Ishikawa (cell line): ENCODE results near the gene STK32C.

Experiments
- CREB1 ChIP-seq: IDR thresholded peaks from 2 replicates; pipeline ENCODE4 v1.6.1; 2012; ENCODE audit warnings: low read depth
- EP300 ChIP-seq: IDR thresholded peaks from 2 replicates; pipeline ENCODE4 v1.6.1; 2012; ENCODE audit warnings: borderline replicate concordance
- FOXM1 ChIP-seq: IDR thresholded peaks from 2 replicates; pipeline ENCODE4 v1.6.1; 2012; ENCODE audit warnings: low read depth, borderline replicate concordance
- RAD21 ChIP-seq: IDR thresholded peaks from 2 replicates; pipeline ENCODE4 v1.6.1; 2012; ENCODE audit warnings: low read depth
- TAF1 ChIP-seq: IDR thresholded peaks from 2 replicates; pipeline ENCODE4 v1.6.1; 2012; ENCODE audit warnings: low read depth, mild to moderate bottlenecking
- TCF12 ChIP-seq: IDR thresholded peaks from 2 replicates; pipeline ENCODE4 v1.6.1; 2012; ENCODE audit warnings: low read depth
- TEAD4 ChIP-seq: IDR thresholded peaks from 2 replicates; pipeline ENCODE4 v1.6.1; 2012
- YY1 ChIP-seq: IDR thresholded peaks from 2 replicates; pipeline ENCODE4 v1.6.1; 2012; ENCODE audit warnings: low read depth
- TF ChIP-seq, protein P1 (sequence below): IDR thresholded peaks from 2 replicates; pipeline ENCODE4 v1.6.1; 2012; ENCODE audit warnings: low read depth, mild to moderate bottlenecking
- TF ChIP-seq, protein P2 (sequence below): IDR thresholded peaks from 2 replicates; pipeline ENCODE4 v1.6.1; 2012
- TF ChIP-seq, protein P3 (sequence below): IDR thresholded peaks from 2 replicates; pipeline ENCODE4 v1.6.1; 2012

DNA sequence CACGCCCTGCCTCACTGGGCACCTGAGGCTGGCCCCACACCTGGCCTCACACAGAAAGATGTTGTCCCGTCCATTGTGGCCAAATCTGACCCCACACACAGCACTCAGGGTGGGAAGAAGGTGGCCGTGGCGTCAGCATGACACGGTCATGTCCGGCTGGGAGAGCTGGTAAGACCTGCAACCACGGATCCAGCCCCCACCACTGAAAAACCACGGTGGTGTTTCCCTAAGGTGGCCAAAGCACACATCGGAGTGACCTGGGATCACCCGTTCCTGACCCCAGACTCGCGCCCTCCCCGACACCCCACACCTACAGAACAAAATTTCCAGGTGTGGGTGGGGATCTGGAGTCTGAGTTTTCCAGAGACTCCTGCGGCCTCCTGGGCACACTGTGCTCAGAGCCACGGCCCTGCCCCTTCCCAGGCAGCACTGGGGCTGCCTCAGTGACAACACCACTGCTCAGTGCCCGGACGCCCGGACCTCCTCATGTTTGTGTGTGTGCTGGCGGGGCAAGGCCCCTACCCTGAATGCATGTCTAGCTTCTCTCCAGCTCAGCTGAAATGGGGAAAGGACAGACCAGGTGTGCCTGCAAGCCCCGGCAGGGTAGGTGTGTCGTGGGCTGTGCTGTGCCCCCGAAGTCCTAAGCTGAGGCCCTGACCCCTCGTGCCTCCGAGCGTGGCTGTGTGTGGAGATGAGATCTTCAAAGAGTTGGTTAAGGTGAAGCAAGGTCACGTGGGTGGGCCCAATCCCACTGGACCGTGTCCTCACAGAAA is 36.1 kb downstream of the STK32C start:
- TF ChIP-seq TAF1 (no peak), TCF12 (no peak), RAD21 (no peak), TEAD4 (no peak), CREB1 (no peak), EP300 (no peak), YY1 (no peak), FOXM1 (no peak)
- TF ChIP-seq, protein P1, sequence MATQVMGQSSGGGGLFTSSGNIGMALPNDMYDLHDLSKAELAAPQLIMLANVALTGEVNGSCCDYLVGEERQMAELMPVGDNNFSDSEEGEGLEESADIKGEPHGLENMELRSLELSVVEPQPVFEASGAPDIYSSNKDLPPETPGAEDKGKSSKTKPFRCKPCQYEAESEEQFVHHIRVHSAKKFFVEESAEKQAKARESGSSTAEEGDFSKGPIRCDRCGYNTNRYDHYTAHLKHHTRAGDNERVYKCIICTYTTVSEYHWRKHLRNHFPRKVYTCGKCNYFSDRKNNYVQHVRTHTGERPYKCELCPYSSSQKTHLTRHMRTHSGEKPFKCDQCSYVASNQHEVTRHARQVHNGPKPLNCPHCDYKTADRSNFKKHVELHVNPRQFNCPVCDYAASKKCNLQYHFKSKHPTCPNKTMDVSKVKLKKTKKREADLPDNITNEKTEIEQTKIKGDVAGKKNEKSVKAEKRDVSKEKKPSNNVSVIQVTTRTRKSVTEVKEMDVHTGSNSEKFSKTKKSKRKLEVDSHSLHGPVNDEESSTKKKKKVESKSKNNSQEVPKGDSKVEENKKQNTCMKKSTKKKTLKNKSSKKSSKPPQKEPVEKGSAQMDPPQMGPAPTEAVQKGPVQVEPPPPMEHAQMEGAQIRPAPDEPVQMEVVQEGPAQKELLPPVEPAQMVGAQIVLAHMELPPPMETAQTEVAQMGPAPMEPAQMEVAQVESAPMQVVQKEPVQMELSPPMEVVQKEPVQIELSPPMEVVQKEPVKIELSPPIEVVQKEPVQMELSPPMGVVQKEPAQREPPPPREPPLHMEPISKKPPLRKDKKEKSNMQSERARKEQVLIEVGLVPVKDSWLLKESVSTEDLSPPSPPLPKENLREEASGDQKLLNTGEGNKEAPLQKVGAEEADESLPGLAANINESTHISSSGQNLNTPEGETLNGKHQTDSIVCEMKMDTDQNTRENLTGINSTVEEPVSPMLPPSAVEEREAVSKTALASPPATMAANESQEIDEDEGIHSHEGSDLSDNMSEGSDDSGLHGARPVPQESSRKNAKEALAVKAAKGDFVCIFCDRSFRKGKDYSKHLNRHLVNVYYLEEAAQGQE: no peak
- TF ChIP-seq, protein P2, sequence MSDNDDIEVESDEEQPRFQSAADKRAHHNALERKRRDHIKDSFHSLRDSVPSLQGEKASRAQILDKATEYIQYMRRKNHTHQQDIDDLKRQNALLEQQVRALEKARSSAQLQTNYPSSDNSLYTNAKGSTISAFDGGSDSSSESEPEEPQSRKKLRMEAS: no peak
- TF ChIP-seq, protein P3, sequence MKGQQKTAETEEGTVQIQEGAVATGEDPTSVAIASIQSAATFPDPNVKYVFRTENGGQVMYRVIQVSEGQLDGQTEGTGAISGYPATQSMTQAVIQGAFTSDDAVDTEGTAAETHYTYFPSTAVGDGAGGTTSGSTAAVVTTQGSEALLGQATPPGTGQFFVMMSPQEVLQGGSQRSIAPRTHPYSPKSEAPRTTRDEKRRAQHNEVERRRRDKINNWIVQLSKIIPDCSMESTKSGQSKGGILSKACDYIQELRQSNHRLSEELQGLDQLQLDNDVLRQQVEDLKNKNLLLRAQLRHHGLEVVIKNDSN: no peak
